WI38 (cell line): ENCODE measurements around the gene RNF227.

Source experiments
- H3K4me3 ChIP-seq: 2 replicates; pipeline ENCODE4 v1.5.1; 2011; ENCODE audit warnings: low read depth, mild to moderate bottlenecking, control low read depth, low read length
- CTCF ChIP-seq: IDR thresholded peaks from 2 replicates; pipeline ENCODE4 v1.5.1; 2012; ENCODE audit warnings: low read depth, mild to moderate bottlenecking, control low read depth, low read length

The RNF227 gene

GRCh38 chr17:7950578-7950977 is 34.5 kb upstream of the RNF227 start:
- H3K4me3 ChIP-seq = no peak overlapping the region
- no peak for TF ChIP-seq CTCF

GRCh38 chr17:7947651-7948050 is 31.6 kb upstream of the RNF227 start:
- H3K4me3 ChIP-seq = no peak overlapping the region
- TF ChIP-seq CTCF = no peak

GRCh38 chr17:7946441-7946840 is 30.4 kb upstream of the RNF227 start:
- TF ChIP-seq CTCF = no peak
- no peak overlapping the region for H3K4me3 ChIP-seq

GRCh38 chr17:7945651-7946050 is 29.6 kb upstream of the RNF227 start:
- no peak for TF ChIP-seq CTCF
- H3K4me3 ChIP-seq = no peak overlapping the region

GRCh38 chr17:7944326-7944725 is 28.2 kb upstream of the RNF227 start:
- H3K4me3 ChIP-seq = no peak overlapping the region
- TF ChIP-seq CTCF = no peak

- no peak overlapping the region for H3K4me3 ChIP-seq
- TF ChIP-seq CTCF = no peak
These were observed 27.2 kb upstream of the RNF227 start for GRCh38 chr17:7943291-7943690.

GRCh38 chr17:7940743-7941142 is 24.7 kb upstream of the RNF227 start:
- H3K4me3 ChIP-seq = no peak overlapping the region

More at GRCh38 chr17:7940743-7941142, 24.7 kb upstream of the RNF227 start:
- no peak for TF ChIP-seq CTCF
